Stimulated activated CD4-positive, alpha-beta T cell treated with anti-CD3 and anti-CD28 coated beads, Interleukin-4, amount 100 ng/mL, for 24 hours (primary cell): Measurements from ENCODE around the gene COL25A1.
"Not testable (repeated sequence)": the region's sequence is repeated elsewhere in the genome, so short reads cannot be mapped to it uniquely, and the experiment has no call there.

Source experiments
- DNase-seq: peaks from one replicate; pipeline ENCODE4 v3.0.0-alpha.2; 2020

COL25A1 gene

GRCh38 chr4:109113521-109113920, 188.9 kb downstream of the COL25A1 start:
- DNase-seq: no peak

- no peak for DNase-seq
Observed at GRCh38 chr4:109111031-109111430, 191.4 kb downstream of the COL25A1 start.

- not testable (repeated sequence) for DNase-seq
Observed at GRCh38 chr4:109108215-109108614, 194.2 kb downstream of the COL25A1 start.

- no peak for DNase-seq
Observed at GRCh38 chr4:109094056-109094455, 208.4 kb downstream of the COL25A1 start.

GRCh38 chr4:109091727-109092409, 210.6 kb downstream of the COL25A1 start:
- DNase-seq: no peak

DNA sequence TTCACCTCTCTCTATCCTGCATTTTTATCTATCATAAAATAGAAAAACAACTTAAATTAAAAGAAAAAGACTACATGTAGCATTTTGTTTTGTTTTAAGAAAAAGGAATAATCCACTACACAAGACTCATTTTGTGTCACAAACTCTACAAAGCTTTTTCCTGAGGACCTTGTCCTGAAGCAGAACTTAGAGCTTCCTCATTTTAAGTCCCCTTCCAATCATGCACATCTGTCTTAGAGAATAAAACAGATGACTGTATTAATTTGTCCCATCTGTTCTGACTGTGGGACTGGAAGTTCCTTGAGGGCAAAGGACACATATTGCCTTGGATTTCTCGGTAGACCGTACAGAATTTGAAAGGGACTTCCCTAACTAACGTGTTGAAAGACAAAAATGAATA, 218.5 kb downstream of the COL25A1 start:
- DNase-seq: no peak

- DNase-seq: no peak
Observed at GRCh38 chr4:109079731-109080130, 222.7 kb downstream of the COL25A1 start.

DNA sequence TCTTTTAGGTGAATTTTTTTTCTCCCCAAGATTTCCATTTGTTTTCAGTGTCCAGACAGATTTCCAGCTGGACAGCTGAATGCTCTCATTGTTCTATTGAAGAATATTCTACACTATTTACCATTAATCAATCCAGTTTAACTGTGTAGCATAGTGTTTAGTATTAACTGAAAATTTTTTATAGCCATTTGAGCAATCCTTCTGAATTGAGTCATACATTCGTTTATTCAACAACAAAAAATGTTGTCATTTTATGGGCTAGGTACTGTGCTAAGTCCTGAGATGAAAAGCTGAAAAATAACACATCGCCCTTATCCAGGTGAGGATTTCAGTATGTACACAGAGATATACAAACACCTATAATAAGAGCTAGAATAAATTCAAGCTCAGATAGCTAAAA, 223.3 kb downstream of the COL25A1 start:
- no peak for DNase-seq

DNA sequence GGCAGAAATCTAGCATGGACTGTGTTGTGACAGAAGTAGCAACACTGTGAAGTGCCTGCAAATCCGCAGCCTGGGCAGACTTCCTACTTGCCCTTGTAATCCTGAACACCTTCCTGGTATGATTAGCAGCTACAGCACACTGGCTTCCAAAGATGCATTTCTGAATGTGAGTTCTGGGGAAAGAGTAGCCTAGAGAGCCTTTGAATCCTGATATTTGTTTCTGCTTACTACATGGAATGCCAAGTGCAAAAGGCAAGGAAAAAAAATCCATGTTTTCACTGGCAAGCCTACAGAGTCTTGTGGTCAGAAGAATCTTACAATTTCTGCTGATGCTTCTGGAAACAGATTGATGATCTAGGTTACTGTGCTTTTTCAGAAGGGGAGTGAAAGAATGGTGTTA, 223.7 kb downstream of the COL25A1 start:
- DNase-seq: no peak

- no peak for DNase-seq
Observed at GRCh38 chr4:109077505-109077904, 225.0 kb downstream of the COL25A1 start.

DNA sequence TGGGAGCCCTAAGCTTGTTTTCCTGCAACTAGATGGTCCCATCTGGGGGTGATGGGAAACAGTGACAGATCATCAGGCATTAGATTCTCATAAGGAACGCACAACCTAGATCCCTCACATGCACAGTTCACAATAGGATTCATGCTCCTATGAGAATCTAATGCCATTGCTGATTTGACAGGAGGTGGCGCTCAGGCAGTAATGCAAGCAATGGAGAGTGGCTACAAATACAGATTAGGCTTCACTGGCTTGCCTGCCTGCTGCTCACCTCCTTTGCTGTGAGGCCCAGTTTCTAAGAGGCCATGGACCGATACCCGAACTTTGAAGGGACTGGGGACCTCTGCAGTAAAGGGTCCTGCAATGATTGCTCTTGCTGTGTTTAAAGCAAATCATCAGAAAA, 225.7 kb downstream of the COL25A1 start:
- DNase-seq: not testable (repeated sequence)

- DNase-seq: no peak
Observed at GRCh38 chr4:109075621-109076020, 226.8 kb downstream of the COL25A1 start.

- DNase-seq: no peak
Observed at GRCh38 chr4:109072595-109072994, 229.9 kb downstream of the COL25A1 start.

GRCh38 chr4:109070677-109071076, 231.8 kb downstream of the COL25A1 start:
- not testable (repeated sequence) for DNase-seq

- DNase-seq: no peak
Observed at GRCh38 chr4:109067508-109068235, 234.8 kb downstream of the COL25A1 start.

GRCh38 chr4:109065006-109065405, 237.5 kb downstream of the COL25A1 start:
- DNase-seq: no peak

GRCh38 chr4:109053257-109053656, 249.2 kb downstream of the COL25A1 start:
- DNase-seq: no peak

- no peak for DNase-seq
Observed at GRCh38 chr4:109052821-109053220, 249.6 kb downstream of the COL25A1 start.

GRCh38 chr4:109051054-109051453, 251.4 kb downstream of the COL25A1 start:
- no peak for DNase-seq

DNA sequence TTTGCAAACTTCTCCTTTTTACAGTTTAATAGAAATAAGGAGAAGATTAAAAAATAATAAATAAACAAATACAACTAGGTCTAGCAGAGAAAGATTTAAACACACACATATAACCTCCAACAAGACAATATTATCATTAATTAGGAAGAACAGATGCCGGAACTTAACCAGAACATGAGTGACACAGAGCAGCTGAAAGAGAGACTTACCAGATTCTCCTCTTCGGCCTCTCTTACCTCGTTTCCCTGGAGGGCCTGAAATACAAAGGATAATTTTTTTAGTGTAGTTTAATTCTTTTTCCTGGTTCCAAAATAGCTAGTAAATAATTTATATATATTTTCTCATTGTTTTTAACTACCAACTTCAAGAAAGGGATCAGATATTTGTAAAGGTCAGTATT, 252.5 kb downstream of the COL25A1 start:
- DNase-seq: no peak

GRCh38 chr4:109046471-109047201, 255.8 kb downstream of the COL25A1 start:
- DNase-seq: no peak

- DNase-seq: no peak
Observed at GRCh38 chr4:109044431-109044830, 258.0 kb downstream of the COL25A1 start.

- DNase-seq: no peak
Observed at GRCh38 chr4:109043286-109043685, 259.2 kb downstream of the COL25A1 start.
